Endothelial cell of umbilical vein (primary cell): ENCODE data around the gene PAX5. TPM values are rescaled to one million over a fixed set of nuclear protein-coding genes. Genes with fewer than 3 reads are reported as not detected.

ENCODE experiments used
- BruUV-seq: library from RNA; stranded (reverse); fragments of 400-500 nt; replicated peaks from 2 replicates; lab custom pipeline; 2021; lab: Mats Ljungman, UMichigan
- CTCF ChIA-PET: fragments of 300-600, 350-600 bp; sonication (Branson Sonifier 250); formaldehyde crosslinking; loops from one replicate; lab custom pipeline; 2021; ENCODE audit warnings: antibody characterized with exemption, inconsistent platforms; lab: Charles Lee
- POLR2A ChIA-PET: fragments of 300-600, 350-600 bp; sonication (Branson Sonifier 250); formaldehyde crosslinking; loops from one replicate; lab custom pipeline; 2021; ENCODE audit warnings: antibody characterized with exemption, inconsistent platforms; lab: Charles Lee
- DNase-seq: peaks from one replicate; pipeline ENCODE4 v3.0.0-alpha.2; 2011; ENCODE audit warnings: low read depth, low spot score
- FAIRE-seq: peaks from 2 replicates; lab custom pipeline; 2011; peaks lifted over from hg19 to GRCh38; lab: Jason Lieb, UNC
- H2AFZ ChIP-seq: 2 replicates; pipeline ENCODE4 v1.6.0; 2012; ENCODE audit warnings: low read depth, low read length, control low read depth, inconsistent platforms
- H3K27ac ChIP-seq: 2 replicates; pipeline ENCODE4 v1.5.1; 2011; ENCODE audit warnings: low read depth, mild to moderate bottlenecking, control low read depth, low read length, moderate library complexity; ENCODE audit not compliant: insufficient read depth
- H3K27me3 ChIP-seq, 2 experiments: 2 replicates each; pipeline versions ENCODE4 v1.6.0 to v1.6.1; 2011; ENCODE audit warnings: low read length in 2 of 2, mixed read lengths in 1 of 2; ENCODE audit not compliant: control insufficient read depth in 2 of 2, insufficient read depth in 2 of 2
- H3K36me3 ChIP-seq, 2 experiments: 2 replicates in 1 of 2; 3 replicates in 1 of 2; pipeline ENCODE4 v1.5.1; 2011; ENCODE audit warnings: low read length in 2 of 2, mild to moderate bottlenecking in 1 of 2, moderate library complexity in 1 of 2; ENCODE audit not compliant: control insufficient read depth in 2 of 2, insufficient read depth in 2 of 2; ENCODE audit errors: extremely low read depth in 1 of 2
- H3K4me1 ChIP-seq: 3 replicates; pipeline ENCODE4 v1.5.1; 2011; ENCODE audit warnings: mild to moderate bottlenecking, low read length; ENCODE audit not compliant: control insufficient read depth, insufficient read depth; ENCODE audit errors: extremely low read depth
- H3K4me2 ChIP-seq: 2 replicates; pipeline ENCODE4 v1.6.1; 2011; ENCODE audit warnings: low read length, control low read depth, mixed read lengths; ENCODE audit not compliant: insufficient read depth
- H3K4me3 ChIP-seq, 3 experiments: fragments of 200-600 bp in 1 of 3; sonication (generic), shearing (Covaris generic) in 1 of 3; replicated peaks in 1 of 3; 2 replicates each; pipeline ENCODE4 v1.5.1; 2011 to 2016; ENCODE audit warnings: control low read depth in 3 of 3, low read length in 3 of 3, mild to moderate bottlenecking in 2 of 3, inconsistent platforms in 1 of 3, low read depth in 1 of 3, moderate library complexity in 1 of 3; ENCODE audit not compliant: insufficient read depth in 1 of 3
- H3K79me2 ChIP-seq: 2 replicates; pipeline ENCODE4 v1.6.0; 2012; ENCODE audit warnings: low read length, inconsistent platforms; ENCODE audit not compliant: control insufficient read depth, insufficient read depth
- H3K9ac ChIP-seq: replicated peaks from 2 replicates; pipeline ENCODE3; 2011; ENCODE audit warnings: low read length, control low read depth; ENCODE audit not compliant: insufficient read depth; ENCODE audit errors: extremely low read depth
- H3K9me1 ChIP-seq: replicated peaks from 3 replicates; pipeline ENCODE4 v1.6.0; 2011; ENCODE audit warnings: mild to moderate bottlenecking, low read length; ENCODE audit not compliant: control insufficient read depth, insufficient read depth; ENCODE audit errors: extremely low read depth
- H3K9me3 ChIP-seq: replicated peaks from 2 replicates; pipeline ENCODE4 v1.5.1; 2012; ENCODE audit warnings: low read length, inconsistent platforms; ENCODE audit not compliant: control insufficient read depth, insufficient read depth
- H4K20me1 ChIP-seq: replicated peaks from 2 replicates; pipeline ENCODE3; 2011; ENCODE audit warnings: mild to moderate bottlenecking, low read length; ENCODE audit not compliant: control insufficient read depth, insufficient read depth; ENCODE audit errors: extremely low read depth
- EZH2 ChIP-seq: IDR thresholded peaks from 2 replicates; pipeline ENCODE4 v1.6.1; 2012; ENCODE audit warnings: borderline replicate concordance, low read depth, mild to moderate bottlenecking, moderate library complexity, low read length, inconsistent platforms; ENCODE audit not compliant: severe bottlenecking
- FOS ChIP-seq: IDR thresholded peaks from 2 replicates; pipeline ENCODE4 v1.6.1; 2011; ENCODE audit warnings: mild to moderate bottlenecking, low read length, moderate library complexity, borderline replicate concordance; ENCODE audit not compliant: insufficient read depth
- GATA2 ChIP-seq: IDR thresholded peaks from 2 replicates; pipeline ENCODE4 v1.7.0; 2011; ENCODE audit warnings: low read depth, mild to moderate bottlenecking, moderate library complexity, mixed read lengths, low read length; ENCODE audit not compliant: insufficient read length, insufficient read depth
- JUN ChIP-seq: IDR thresholded peaks from 2 replicates; pipeline ENCODE4 v1.6.1; 2011; ENCODE audit warnings: borderline replicate concordance, low read depth; ENCODE audit not compliant: insufficient read length, insufficient read depth
- MYC ChIP-seq: IDR thresholded peaks from one replicate; pipeline ENCODE4 v1.6.1; 2011; ENCODE audit warnings: mild to moderate bottlenecking, low read depth, low read length
- POLR2A ChIP-seq: IDR thresholded peaks from 2 replicates; pipeline ENCODE4 v1.6.1; 2012; ENCODE audit warnings: low read depth, mild to moderate bottlenecking, control low read depth, low read length
- POLR2AphosphoS5 ChIP-seq: IDR thresholded peaks from 2 replicates; pipeline ENCODE4 v1.6.1; 2012; ENCODE audit warnings: low read depth, mild to moderate bottlenecking, control low read depth, low read length, moderate library complexity; ENCODE audit not compliant: insufficient read depth
- dilution Hi-C: fragments of 300-500 bp; cut with MboI; formaldehyde crosslinking; loops from one replicate; pipeline ENCODE4 v1.15.0; 2019; ENCODE audit warnings: low sequenced_read_pairs; ENCODE audit not compliant: extremely low pct_ligation_motif_present
- intact Hi-C: fragments of 100-400 bp; cut with micrococcal nuclease; formaldehyde crosslinking; loops from one replicate; pipeline ENCODE4 v1.10.0; 2022
- polyA plus RNA-seq, 4 experiments: library from polyadenylated mRNA; depleted of rRNA in 3 of 4; stranded (reverse) in 3 of 4; unstranded in 1 of 4; fragments of >200 nt; gene quantifications; 2 replicates each; pipeline versions ENCODE4 v1.2.1 to v1.2.3, GENCODE V29; 2011 to 2012; ENCODE audit warnings: missing spikeins in 1 of 4
- total RNA-seq: library from RNA; stranded (reverse); gene quantifications from 2 replicates; pipeline ENCODE4 v1.2.3, GENCODE V29; 2021
- TF ChIP-seq, protein P1 (sequence below), 2 donors: IDR thresholded peaks; 1 replicate in 1 of 2; 2 replicates in 1 of 2; pipeline ENCODE4 v1.5.1; 2011; ENCODE audit warnings: low read length in 2 of 2, mild to moderate bottlenecking in 2 of 2, moderate library complexity in 2 of 2, control low read depth in 1 of 2, inconsistent platforms in 1 of 2, low read depth in 1 of 2; ENCODE audit not compliant: insufficient read depth in 1 of 2; ENCODE audit errors: extremely low read depth in 1 of 2

Gene PAX5
- total and polyA plus RNA-seq, 2 donors (not counting 3 experiments of a cell fraction or from before 2014, with no cell fraction given): not detected

DNA sequence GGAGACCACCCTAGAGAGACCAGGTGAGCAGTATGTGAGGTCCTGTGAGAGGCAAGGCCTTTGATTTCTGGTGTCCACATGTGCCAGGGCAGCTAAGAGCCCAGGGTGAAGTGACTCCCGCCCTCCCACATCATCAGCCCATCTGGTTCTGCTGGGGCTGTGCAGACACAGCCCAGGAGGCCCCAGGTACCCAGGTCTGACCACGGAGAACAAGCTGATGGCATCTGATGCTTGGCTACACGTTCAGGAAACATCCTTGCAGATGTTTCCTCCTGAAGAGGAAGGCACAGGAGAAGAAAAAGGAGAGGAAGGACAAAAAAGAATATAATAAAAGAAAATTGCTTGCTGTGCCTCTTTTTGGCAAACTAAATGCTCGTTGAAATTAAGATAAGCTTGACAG, 225.8 kb downstream of the PAX5 start:
- no TSS peak for BruUV-seq
- H3K4me3 ChIP-seq: no peak overlapping the region
- DNase-seq: no peak
- H3K9ac ChIP-seq: no peak overlapping the region
- H2AFZ ChIP-seq: no peak overlapping the region
- no peaks in the 10 kb centered on the region for H3K9me1 ChIP-seq
- intact Hi-C loops (no loop called here), dilution Hi-C loops (no loop called here)
- H3K79me2 ChIP-seq: no peaks in the 10 kb centered on the region
- ChIA-PET CTCF (no interaction called here), POLR2A (no interaction called here)
- no peak for FAIRE-seq
- H3K36me3 ChIP-seq: no peaks in the 10 kb centered on the region
- H3K9me3 ChIP-seq: no peaks in the 10 kb centered on the region
- H3K27ac ChIP-seq: no peak overlapping the region
- H3K27me3 ChIP-seq: peaks cover 15 to 45% of the 10 kb centered on the region in 2 experiments
- no peaks in the 10 kb centered on the region for H4K20me1 ChIP-seq
- TF ChIP-seq POLR2A (no peak), MYC (no peak), FOS (no peak), JUN (no peak), GATA2 (no peak)
- TF ChIP-seq, protein P1, sequence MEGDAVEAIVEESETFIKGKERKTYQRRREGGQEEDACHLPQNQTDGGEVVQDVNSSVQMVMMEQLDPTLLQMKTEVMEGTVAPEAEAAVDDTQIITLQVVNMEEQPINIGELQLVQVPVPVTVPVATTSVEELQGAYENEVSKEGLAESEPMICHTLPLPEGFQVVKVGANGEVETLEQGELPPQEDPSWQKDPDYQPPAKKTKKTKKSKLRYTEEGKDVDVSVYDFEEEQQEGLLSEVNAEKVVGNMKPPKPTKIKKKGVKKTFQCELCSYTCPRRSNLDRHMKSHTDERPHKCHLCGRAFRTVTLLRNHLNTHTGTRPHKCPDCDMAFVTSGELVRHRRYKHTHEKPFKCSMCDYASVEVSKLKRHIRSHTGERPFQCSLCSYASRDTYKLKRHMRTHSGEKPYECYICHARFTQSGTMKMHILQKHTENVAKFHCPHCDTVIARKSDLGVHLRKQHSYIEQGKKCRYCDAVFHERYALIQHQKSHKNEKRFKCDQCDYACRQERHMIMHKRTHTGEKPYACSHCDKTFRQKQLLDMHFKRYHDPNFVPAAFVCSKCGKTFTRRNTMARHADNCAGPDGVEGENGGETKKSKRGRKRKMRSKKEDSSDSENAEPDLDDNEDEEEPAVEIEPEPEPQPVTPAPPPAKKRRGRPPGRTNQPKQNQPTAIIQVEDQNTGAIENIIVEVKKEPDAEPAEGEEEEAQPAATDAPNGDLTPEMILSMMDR (IDR thresholded peaks at IDR 0.05; ENCODE audit: extremely low read depth in 1 of 2, insufficient read depth in 1 of 2, low read depth in 1 of 2, low read length in 2 of 2): no peak
- H3K4me1 ChIP-seq: no peaks in the 10 kb centered on the region
- H3K4me2 ChIP-seq: no peak overlapping the region

DNA sequence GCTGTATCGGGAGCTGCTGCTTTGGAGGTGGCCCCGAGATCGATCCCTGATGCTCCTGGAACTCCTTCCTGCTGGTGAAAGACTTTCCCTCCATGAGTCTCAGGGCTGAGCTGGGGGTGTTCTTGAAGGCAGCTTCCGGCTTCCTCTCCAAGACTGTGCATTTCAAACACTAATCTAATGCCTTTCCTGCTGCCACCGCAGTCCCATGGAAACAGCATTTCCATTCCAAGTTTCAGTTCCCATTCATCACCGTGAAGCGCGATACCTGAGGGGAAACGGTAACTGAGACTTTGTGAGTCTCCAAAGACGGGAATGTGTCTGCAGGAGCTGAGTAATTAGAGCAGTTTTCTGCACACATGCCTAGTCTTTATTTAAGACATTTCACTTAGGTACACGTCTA, 230.1 kb downstream of the PAX5 start:
- Histone ChIP-seq H3K9me1 (no peaks in the 10 kb centered on the region), H3K4me1 (no peaks in the 10 kb centered on the region), H3K4me2 (no peak overlapping the region), H3K9ac (no peak overlapping the region), H4K20me1 (no peaks in the 10 kb centered on the region), H3K79me2 (no peaks in the 10 kb centered on the region), H2AFZ (no peak overlapping the region), H3K27ac (no peak overlapping the region), H3K36me3 (no peaks in the 10 kb centered on the region), H3K27me3 (peaks cover 17 to 22% of the 10 kb centered on the region in 2 experiments), H3K4me3 (no peak overlapping the region), H3K9me3 (no peaks in the 10 kb centered on the region)
- dilution Hi-C loops: no loop called here
- FAIRE-seq (peak; percentile 58), DNase-seq (peak; percentile 2)
- no TSS peak for BruUV-seq
- TF ChIP-seq POLR2AphosphoS5: no peak
- peak; percentile 34 for TF ChIP-seq EZH2
- no peak for TF ChIP-seq MYC
- POLR2A ChIA-PET: no interaction called here
- intact Hi-C loops: no loop called here
- CTCF ChIA-PET: interaction anchor here (1.6 kb wide), 1 partner anchor 13 kb away, joined by 4 read pairs; no protein-coding TSS in a partner anchor
